B cell (primary cell): ENCODE measurements around the gene RRAS2.

Experiments used
- CTCF ChIP-seq: fragments of 200-600 bp; IDR thresholded peaks from one replicate; pipeline ENCODE4 v1.8.0; 2022; ENCODE audit warnings: antibody characterized with exemption, mild to moderate bottlenecking
- EZH2 ChIP-seq: IDR thresholded peaks from 2 replicates; pipeline ENCODE4 v1.6.1; 2012; ENCODE audit warnings: borderline replicate concordance, low read depth, mild to moderate bottlenecking, moderate library complexity, low read length; ENCODE audit not compliant: insufficient read depth, poor library complexity, severe bottlenecking

- TF ChIP-seq CTCF (no peak), EZH2 (no peak)
Measured at GRCh38 chr11:14245444-14245843, 113.5 kb downstream of the RRAS2 start.
